K562 (cell line): ENCODE data around the gene GPR157. TPM values are rescaled to one million over a fixed set of nuclear protein-coding genes. Genes with fewer than 3 reads are reported as not detected.

ENCODE experiments used
- ATAC-seq: fragments of 200-7000 bp; cut with Tn5 transposase; 3 replicates; pipeline ENCODE4 v1.9.1; 2020; ENCODE audit warnings: moderate library complexity
- BruUV-seq: library from RNA; stranded (reverse); fragments of 400-500 nt; replicated peaks from 2 replicates; lab custom pipeline; 2021; lab: Mats Ljungman, UMichigan
- CTCF ChIA-PET: fragments of 300-600 bp; formaldehyde crosslinking; extraction: SDS; loops from one replicate; lab custom pipeline; 2021; ENCODE audit warnings: low intra/inter-chr PET ratio; lab: Yijun Ruan, JAX
- POLR2A ChIA-PET: fragments of 300-600, 350-650 bp; sonication (Branson Sonifier 250); formaldehyde crosslinking; extraction: SDS; loops from one replicate; lab custom pipeline; 2021; ENCODE audit warnings: antibody characterized with exemption, inconsistent platforms; lab: Yijun Ruan, JAX
- DNase-seq, 4 experiments: peaks; one replicate each; pipeline versions ENCODE4 v3.0.0 to v3.0.0-alpha.2; 2011 to 2018; ENCODE audit warnings: low spot score in 3 of 4, mixed read lengths in 3 of 4; ENCODE audit errors: extremely low read depth in 1 of 4
- FAIRE-seq: peaks from 2 replicates; lab custom pipeline; 2011; peaks lifted over from hg19 to GRCh38; lab: Jason Lieb, UNC
- H2AFZ ChIP-seq: 2 replicates; pipeline ENCODE4 v1.6.0; 2011; ENCODE audit warnings: low read depth, low read length, control low read depth, inconsistent platforms
- H3K27ac ChIP-seq: fragments of 200-600 bp; 3 replicates; pipeline ENCODE4 v1.8.0; 2011; ENCODE audit warnings: low read depth, mild to moderate bottlenecking, control low read depth, inconsistent platforms, low read length, moderate library complexity, mixed read lengths; ENCODE audit errors: extremely low read depth
- H3K27me3 ChIP-seq, 2 experiments: fragments of 300-600 bp in 1 of 2; 2 replicates in 1 of 2; 3 replicates in 1 of 2; pipeline versions ENCODE4 v1.6.0 to v1.8.0; 2011; ENCODE audit warnings: inconsistent platforms in 2 of 2, low read length in 2 of 2, mild to moderate bottlenecking in 1 of 2, mixed read lengths in 1 of 2, moderate library complexity in 1 of 2; ENCODE audit not compliant: control insufficient read depth in 2 of 2, insufficient read depth in 2 of 2
- H3K36me3 ChIP-seq: fragments of 300-600 bp; 3 replicates; pipeline ENCODE4 v1.8.0; 2011; ENCODE audit warnings: mild to moderate bottlenecking, low read length, inconsistent platforms; ENCODE audit not compliant: control insufficient read depth, insufficient read depth
- H3K4me1 ChIP-seq, 2 experiments: fragments of 200-600 bp in 1 of 2; replicated peaks in 1 of 2; 2 replicates in 1 of 2; 3 replicates in 1 of 2; pipeline versions ENCODE4 v1.5.1 to v1.8.0; 2011; ENCODE audit warnings: inconsistent platforms in 2 of 2, low read length in 2 of 2, mild to moderate bottlenecking in 1 of 2, mixed read lengths in 1 of 2, moderate library complexity in 1 of 2; ENCODE audit not compliant: control insufficient read depth in 2 of 2, insufficient read depth in 2 of 2
- H3K4me2 ChIP-seq: 2 replicates; pipeline ENCODE4 v1.6.1; 2011; ENCODE audit warnings: low read length, control low read depth, inconsistent platforms, mixed read lengths; ENCODE audit not compliant: insufficient read depth
- H3K4me3 ChIP-seq: fragments of 200-600 bp; sonication (generic), shearing (Covaris generic); 2 replicates; pipeline ENCODE4 v1.5.1; 2016; ENCODE audit warnings: control low read depth, inconsistent platforms
- H3K79me2 ChIP-seq: fragments of 200-600 bp; 3 replicates; pipeline ENCODE4 v1.8.0; 2011; ENCODE audit warnings: low read length, inconsistent platforms; ENCODE audit not compliant: control insufficient read depth, insufficient read depth
- H3K9ac ChIP-seq, 2 experiments: 2 replicates each; pipeline versions ENCODE4 v1.6.0 to v1.6.1; 2011; ENCODE audit warnings: low read depth in 2 of 2, low read length in 2 of 2, control low read depth in 1 of 2, inconsistent platforms in 1 of 2, mild to moderate bottlenecking in 1 of 2, mixed read lengths in 1 of 2; ENCODE audit not compliant: insufficient read depth in 1 of 2
- H3K9me1 ChIP-seq: one replicate; pipeline ENCODE4 v1.6.0; 2011; ENCODE audit warnings: inconsistent platforms, mild to moderate bottlenecking, low read length, moderate library complexity; ENCODE audit not compliant: control insufficient read depth, insufficient read depth
- H3K9me3 ChIP-seq: replicated peaks from 2 replicates; pipeline ENCODE4 v1.5.1; 2011; ENCODE audit warnings: low read depth, low read length, inconsistent platforms; ENCODE audit not compliant: control insufficient read depth, insufficient read depth
- H4K20me1 ChIP-seq: replicated peaks from 2 replicates; pipeline ENCODE4 v1.6.1; 2011; ENCODE audit warnings: low read length, inconsistent platforms, mixed read lengths; ENCODE audit not compliant: control insufficient read depth, insufficient read depth
- E2F6 ChIP-seq, 2 experiments: IDR thresholded peaks; 2 replicates each; pipeline ENCODE4 v1.6.1; 2011; ENCODE audit warnings: borderline replicate concordance in 1 of 2, control low read depth in 1 of 2, low read depth in 1 of 2, low read length in 1 of 2, mild to moderate bottlenecking in 1 of 2, mixed read lengths in 1 of 2, moderate library complexity in 1 of 2; ENCODE audit not compliant: insufficient read depth in 1 of 2, insufficient read length in 1 of 2, poor library complexity in 1 of 2, severe bottlenecking in 1 of 2; ENCODE audit errors: extremely low read depth in 1 of 2
- GABPA ChIP-seq: fragments of 200-800 bp; sonication (Bioruptor generic); conservative IDR thresholded peaks from 2 replicates; pipeline ENCODE4 v1.6.1; 2016; ENCODE audit warnings: low read depth, missing genetic modification characterization, missing compliant biosample characterization
- ZNF174 ChIP-seq: fragments of 250-450 bp; sonication (Bioruptor Pico); IDR thresholded peaks from 2 replicates; pipeline ENCODE4 v1.4.0; 2020; ENCODE audit warnings: mild to moderate bottlenecking
- WGBS: fragments of 100-300 bp; shearing (Covaris generic); methylation state at CpG from one replicate; pipeline ENCODE4 v1.1.6; 2016; ENCODE audit warnings: low coverage, mixed read lengths; ENCODE audit not compliant: insufficient coverage; ENCODE audit errors: missing lambda C conversion rate; 5-methylcytosine and 5-hydroxymethylcytosine counted together
- in situ Hi-C: fragments of 300-500 bp; cut with MboI; formaldehyde crosslinking; loops from 4 replicates; pipeline ENCODE4 v1.15.0; 2018; ENCODE audit warnings: inconsistent platforms, mixed read lengths
- intact Hi-C: fragments of 100-400 bp; cut with micrococcal nuclease; formaldehyde crosslinking; loops from 2 replicates; pipeline ENCODE4 v1.14.2; 2022
- polyA plus RNA-seq, 8 experiments: library from polyadenylated mRNA; depleted of rRNA in 4 of 8; stranded (reverse) in 5 of 8; unstranded in 3 of 8; fragments of >200 nt; fragmentation: Nextera tagmentation in 2 of 8; fragmentation: Illumina TruSeq in 1 of 8; extraction: Ambion mirVana in 2 of 8; extraction: Trizol in 1 of 8; gene quantifications; 2 replicates each; pipeline versions ENCODE4 v1.2.1 to v1.2.3, GENCODE V29; 2011 to 2014; ENCODE audit warnings: inconsistent platforms in 1 of 8, missing spikeins in 1 of 8
- total RNA-seq, 7 experiments: library from RNA; depleted of rRNA in 6 of 7; stranded (reverse); fragments of >200 nt in 6 of 7; fragmentation: Illumina TruSeq in 2 of 7; extraction: Trizol in 2 of 7; gene quantifications; 2 replicates each; pipeline versions ENCODE4 v1.2.1 to v1.2.3, GENCODE V29; 2011 to 2021; ENCODE audit warnings: low replicate concordance in 1 of 7

GPR157 gene
- total and polyA plus RNA-seq, 9 of the 15 experiments (the other 6 are each of a cell fraction or from before 2014, with no cell fraction given) = 0.01 to 0.18 (median 0.04) TPM; not detected in 4

GRCh38 chr1:9165396-9165795 lies 36.5 kb upstream of the GPR157 start:
- H3K79me2 ChIP-seq = no peaks in the 10 kb centered on the region
- H3K9me1 ChIP-seq = no peaks in the 10 kb centered on the region
- no peaks in the 10 kb centered on the region for H3K9me3 ChIP-seq
- no peaks in the 10 kb centered on the region for H3K36me3 ChIP-seq
- peaks cover 18 to 72% of the 10 kb centered on the region in 2 experiments for H3K27me3 ChIP-seq
- peaks cover 0 to 20% of the 10 kb centered on the region in 2 experiments; a peak in 4 of 5 replicates for H3K4me1 ChIP-seq
- CTCF ChIA-PET = no interaction called here
- H3K27ac ChIP-seq = no peak overlapping the region
- ATAC-seq (no peak), FAIRE-seq (no peak), DNase-seq (no peak)
- intact Hi-C loops = no loop called here
- H3K4me3 ChIP-seq = no peak overlapping the region
- H4K20me1 ChIP-seq = peaks cover 11% of the 10 kb centered on the region
- H2AFZ ChIP-seq = no peak overlapping the region
- BruUV-seq = no TSS peak
- POLR2A ChIA-PET = interaction anchor here (0.6 to 1.1 kb wide), 4 partner anchors 11 to 1266 kb away, joined by 3 to 4 read pairs (median 3); no protein-coding TSS in a partner anchor
- H3K9ac ChIP-seq = peak overlapping the region in 1 of 2 experiments; percentile 20; a peak in 1 of 4 replicates
- TF ChIP-seq E2F6 (IDR thresholded peaks at IDR 0.05; ENCODE audit: borderline replicate concordance in 1 of 2, extremely low read depth in 1 of 2, insufficient read depth in 1 of 2, insufficient read length in 1 of 2, low read depth in 1 of 2, low read length in 1 of 2, poor library complexity in 1 of 2, severe bottlenecking in 1 of 2) (no peak), GABPA (tag) (peak; percentile 48)
- H3K4me2 ChIP-seq = no peak overlapping the region
- 15% methylated on average over 7 of the region's 7 CpGs for WGBS
- in situ Hi-C loops = no loop called here

- no peaks in the 10 kb centered on the region for H3K9me3 ChIP-seq
- H3K27ac ChIP-seq = no peak overlapping the region
- H3K36me3 ChIP-seq = no peaks in the 10 kb centered on the region
- DNase-seq (no peak), ATAC-seq (no peak)
- peaks cover 14% of the 10 kb centered on the region for H4K20me1 ChIP-seq
- POLR2A ChIA-PET = interaction anchor here (0.6 to 1.1 kb wide), 4 partner anchors 12 to 1265 kb away, joined by 3 to 4 read pairs (median 3); no protein-coding TSS in a partner anchor
- intact Hi-C loops (no loop called here), in situ Hi-C loops (no loop called here)
- H2AFZ ChIP-seq = no peak overlapping the region
- 13% methylated on average over 7 of the region's 7 CpGs for WGBS
- no peaks in the 10 kb centered on the region for H3K9me1 ChIP-seq
- no peak for TF ChIP-seq ZNF174 (CRISPR knock-in tag)
- TF ChIP-seq, all 486 proteins: peak for 0
- Histone ChIP-seq H3K9ac (peak overlapping the region in 1 of 2 experiments; percentile 39; a peak in 2 of 4 replicates), H3K4me2 (no peak overlapping the region), H3K27me3 (peaks cover 20 to 72% of the 10 kb centered on the region in 2 experiments), H3K4me3 (no peak overlapping the region), H3K79me2 (no peaks in the 10 kb centered on the region), H3K4me1 (peaks cover 0 to 20% of the 10 kb centered on the region in 2 experiments; a peak in 4 of 5 replicates)
- CTCF ChIA-PET = no interaction called here
- FAIRE-seq = no peak
- BruUV-seq = no TSS peak
Measured at GRCh38 chr1:9164919-9165318, 36.0 kb upstream of the GPR157 start.
